Spinal cord (tissue), 10 donors: Measurements from ENCODE around the gene PAM. TPM values are rescaled to one million over a fixed set of nuclear protein-coding genes. Genes with fewer than 3 reads are reported as not detected.
"Not testable (repeated sequence)": the region's sequence is repeated elsewhere in the genome, so short reads cannot be mapped to it uniquely, and the experiment has no call there.

Source experiments
- DNase-seq, 6 donors: peaks; one replicate each; pipeline versions ENCODE4 v3.0.0 to v3.0.0-alpha.2; 2013 to 2015; ENCODE audit warnings: low spot score in 6 of 6, low read depth in 4 of 6
- H3K27ac ChIP-seq: one replicate; pipeline ENCODE4 v1.5.1; 2013; ENCODE audit warnings: low read depth, low read length, control low read depth
- H3K27me3 ChIP-seq: one replicate; pipeline ENCODE4 v1.6.1; 2013; ENCODE audit warnings: low read length; ENCODE audit not compliant: control insufficient read depth, insufficient read depth
- H3K36me3 ChIP-seq: one replicate; pipeline ENCODE4 v1.6.1; 2013; ENCODE audit warnings: low read length; ENCODE audit not compliant: control insufficient read depth, insufficient read depth
- H3K4me1 ChIP-seq: one replicate; pipeline ENCODE4 v1.6.1; 2013; ENCODE audit warnings: low read length; ENCODE audit not compliant: control insufficient read depth, insufficient read depth
- H3K4me3 ChIP-seq: one replicate; pipeline ENCODE4 v1.5.1; 2013; ENCODE audit warnings: low read depth, low read length, control low read depth
- H3K9me3 ChIP-seq: one replicate; pipeline ENCODE4 v1.6.1; 2013; ENCODE audit warnings: low read length; ENCODE audit not compliant: control insufficient read depth, insufficient read depth
- WGBS: methylation state at CpG from one replicate; pipeline ENCODE4 v1.1.5; 2013; ENCODE audit warnings: missing lambda C conversion rate; ENCODE audit not compliant: insufficient coverage; 5-methylcytosine and 5-hydroxymethylcytosine counted together
- polyA plus RNA-seq, 2 donors: library from polyadenylated mRNA; unstranded; fragments of 120-200 nt; gene quantifications; one replicate each; pipeline ENCODE4 v1.2.1, GENCODE V29; 2013; ENCODE audit not compliant: insufficient read length in 2 of 2
- total RNA-seq, 2 donors: library from RNA; depleted of rRNA in 1 of 2; stranded (reverse); fragments of 120-200 nt in 1 of 2; fragments of >200 nt in 1 of 2; gene quantifications; one replicate each; pipeline versions ENCODE4 v1.2.3 to v1.2.4, GENCODE V29; 2013 to 2014
- donor health status: healthy.

The PAM gene
- total and polyA plus RNA-seq, 4 donors: 127 to 201 (median 172) TPM

DNA sequence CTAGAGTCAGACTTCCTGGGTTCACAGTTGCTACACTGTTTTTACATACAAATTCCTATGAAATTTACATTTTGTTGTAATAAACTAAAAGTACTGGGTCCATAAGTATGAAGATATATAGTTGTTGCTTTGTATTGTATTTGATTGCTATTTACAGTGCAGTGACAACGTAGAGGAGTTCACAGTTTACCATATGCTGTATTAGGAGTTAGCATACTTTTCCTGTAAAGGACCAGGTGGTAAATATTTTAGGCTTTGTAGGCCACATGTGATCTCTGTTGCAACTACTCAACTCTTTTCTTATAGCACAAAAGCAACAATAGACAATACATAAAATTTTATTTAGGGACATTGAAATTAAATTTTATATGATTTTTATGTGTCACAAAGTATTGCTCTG, 18.0 kb downstream of the PAM start:
- no CpG with 5 or more reads among the region's 1 CpG for WGBS
- no peaks in the 10 kb centered on the region for H3K27me3 ChIP-seq
- H3K9me3 ChIP-seq: peaks cover 2% of the 10 kb centered on the region
- DNase-seq: no peak
- H3K4me3 ChIP-seq: no peak overlapping the region
- no peaks in the 10 kb centered on the region for H3K4me1 ChIP-seq
- no peaks in the 10 kb centered on the region for H3K36me3 ChIP-seq
- no peak overlapping the region for H3K27ac ChIP-seq

DNA sequence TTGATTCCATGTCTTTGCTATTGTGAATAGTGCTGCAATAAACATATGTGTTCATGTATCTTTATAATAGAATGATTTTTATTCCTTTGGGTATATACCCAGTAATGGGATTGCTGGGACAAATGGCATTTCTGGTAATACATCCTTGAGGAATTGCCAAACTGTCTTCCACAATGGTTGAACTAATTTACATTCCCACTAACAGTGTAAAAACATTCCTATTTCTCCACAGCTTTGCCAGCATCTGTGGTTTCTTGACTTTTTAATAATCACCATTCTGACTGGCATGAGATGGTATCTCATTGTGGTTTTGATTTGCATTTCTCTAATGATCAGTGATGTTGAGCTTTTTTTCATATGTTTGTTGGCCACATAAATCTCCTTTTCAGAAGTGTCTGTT, 20.7 kb downstream of the PAM start:
- H3K27ac ChIP-seq, H3K36me3 ChIP-seq, DNase-seq: not testable (repeated sequence)

DNA sequence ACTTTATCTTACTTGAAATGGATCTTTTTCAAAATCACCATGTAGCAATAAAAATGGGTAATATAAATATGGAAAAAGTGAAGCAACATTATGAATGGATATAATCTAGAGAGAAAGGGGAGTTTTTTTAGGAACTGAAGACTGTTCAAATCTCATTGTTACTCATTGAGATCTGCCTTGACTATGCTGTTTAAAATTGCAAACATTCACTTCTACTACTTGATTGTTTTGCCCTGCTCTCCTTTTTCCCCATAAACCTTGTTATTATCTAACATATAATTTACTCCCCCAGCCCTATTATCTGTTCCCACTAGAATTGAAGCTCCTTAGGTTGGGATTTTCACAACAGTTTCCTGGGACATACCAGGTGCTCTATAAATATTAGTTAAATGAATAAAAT, 22.0 kb downstream of the PAM start:
- no peaks in the 10 kb centered on the region for H3K4me1 ChIP-seq
- no peak overlapping the region for H3K4me3 ChIP-seq
- no peak for DNase-seq
- no peaks in the 10 kb centered on the region for H3K27me3 ChIP-seq
- peaks cover 2% of the 10 kb centered on the region for H3K9me3 ChIP-seq
- H3K27ac ChIP-seq: no peak overlapping the region
- H3K36me3 ChIP-seq: no peaks in the 10 kb centered on the region

More for the DNA sequence above, 20.7 kb downstream of the PAM start:
- H3K9me3 ChIP-seq, H3K27me3 ChIP-seq, H3K4me3 ChIP-seq, H3K4me1 ChIP-seq: not testable (repeated sequence)

DNA sequence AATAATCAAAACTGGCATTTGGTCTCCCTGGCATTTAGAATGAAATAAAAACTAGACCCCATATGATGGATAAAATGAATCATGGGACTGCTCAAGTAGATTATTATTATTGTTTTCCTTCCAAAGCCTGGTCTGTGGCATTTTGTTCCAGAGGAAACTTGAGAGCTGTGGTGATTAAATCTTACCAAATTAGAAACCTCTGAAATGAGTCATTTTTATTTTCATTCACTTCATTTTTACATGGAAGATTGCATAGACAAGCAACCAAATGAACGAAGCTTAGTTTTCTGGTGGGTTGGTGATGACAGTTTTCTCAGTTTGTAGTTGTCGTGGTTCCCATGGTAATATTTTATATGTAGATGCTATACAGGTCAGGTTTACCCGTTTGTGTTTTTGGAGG, 23.4 kb downstream of the PAM start:
- 88% methylated on average over 2 of the region's 3 CpGs for WGBS

DNA sequence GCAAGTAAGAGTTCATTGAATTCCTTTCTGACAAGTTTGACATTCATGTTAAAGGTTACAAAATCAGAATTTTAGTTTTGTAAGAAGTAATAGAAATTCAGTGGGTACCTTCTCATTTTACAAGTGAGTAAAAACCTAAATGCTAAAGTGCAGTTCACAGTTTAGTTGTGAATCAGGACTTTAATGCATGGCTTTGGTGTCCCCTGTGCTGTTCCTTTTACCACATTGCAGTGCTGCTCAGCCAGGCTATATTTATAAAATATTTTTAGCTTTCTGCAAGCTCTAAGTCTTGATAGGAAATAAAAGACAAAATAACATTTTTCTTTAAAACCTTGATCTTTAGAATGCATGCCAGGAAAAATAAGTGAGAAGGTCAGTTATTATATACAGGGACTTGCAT, 26.3 kb downstream of the PAM start:
- Histone ChIP-seq H3K4me1 (no peaks in the 10 kb centered on the region), H3K4me3 (no peak overlapping the region), H3K27me3 (no peaks in the 10 kb centered on the region), H3K9me3 (peaks cover 2% of the 10 kb centered on the region), H3K36me3 (no peaks in the 10 kb centered on the region), H3K27ac (no peak overlapping the region)
- DNase-seq: no peak

More for the DNA sequence above, 23.4 kb downstream of the PAM start:
- Histone ChIP-seq H3K27me3 (no peaks in the 10 kb centered on the region), H3K4me3 (no peak overlapping the region), H3K27ac (no peak overlapping the region), H3K9me3 (peaks cover 2% of the 10 kb centered on the region), H3K4me1 (no peaks in the 10 kb centered on the region), H3K36me3 (no peaks in the 10 kb centered on the region)
- DNase-seq: no peak

DNA sequence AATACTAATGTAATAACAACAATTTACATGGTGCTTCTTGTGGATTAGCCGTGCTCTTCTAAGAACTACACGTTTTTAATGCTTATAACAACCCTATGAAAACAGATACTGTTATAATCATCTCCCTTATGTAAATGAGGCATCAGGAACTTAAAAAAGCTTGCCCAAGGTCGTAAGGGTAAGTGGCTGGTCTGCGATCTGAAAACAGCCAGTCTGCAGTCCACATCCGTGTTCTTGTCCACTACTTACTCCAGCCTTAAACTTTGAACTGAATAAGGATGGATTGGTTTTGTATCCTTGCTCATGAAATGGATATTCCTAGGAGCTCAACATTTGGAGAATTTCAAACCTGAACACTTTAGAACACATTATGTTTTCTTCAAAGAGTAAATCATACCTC, 26.7 kb downstream of the PAM start:
- H3K4me3 ChIP-seq: no peak overlapping the region

DNA sequence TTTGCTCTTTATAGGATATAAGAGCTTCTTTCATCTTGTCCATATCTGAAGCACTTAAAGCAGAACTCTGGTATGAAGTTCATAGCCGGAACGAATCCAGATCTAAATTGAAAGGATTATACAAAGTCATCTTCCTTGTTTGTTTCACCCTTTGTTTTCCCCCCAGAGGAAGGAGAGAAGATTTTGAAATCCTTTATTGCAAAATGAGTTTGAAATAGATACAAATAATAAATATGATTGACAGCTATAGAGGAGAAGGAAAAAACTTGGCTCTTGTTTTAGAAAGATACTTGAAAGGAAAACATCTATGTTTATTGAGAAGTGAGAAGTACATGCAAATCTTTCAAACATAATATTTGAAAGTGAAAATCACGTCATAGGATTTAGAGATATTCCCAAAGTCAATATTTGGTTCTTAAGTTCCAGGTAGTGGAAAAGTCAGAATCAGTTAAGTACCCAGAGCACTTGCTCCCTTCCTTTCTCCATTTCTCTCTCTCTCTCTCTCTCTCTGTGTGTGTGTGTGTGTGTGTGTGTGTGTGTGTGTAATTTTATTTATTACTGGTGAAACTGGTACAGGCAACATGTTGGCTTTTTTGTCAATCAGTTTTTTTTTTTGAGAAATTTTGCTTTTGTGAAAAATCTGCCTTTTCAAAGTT, 27.2 kb downstream of the PAM start:
- DNase-seq: no peak
- Histone ChIP-seq H3K27me3 (no peaks in the 10 kb centered on the region), H3K27ac (no peak overlapping the region), H3K4me3 (no peak overlapping the region), H3K9me3 (no peaks in the 10 kb centered on the region), H3K36me3 (no peaks in the 10 kb centered on the region), H3K4me1 (no peaks in the 10 kb centered on the region)
- WGBS: no CpG with 5 or more reads among the region's 3 CpGs

More for the DNA sequence above, 26.7 kb downstream of the PAM start:
- Histone ChIP-seq H3K36me3 (no peaks in the 10 kb centered on the region), H3K9me3 (no peaks in the 10 kb centered on the region), H3K27ac (no peak overlapping the region), H3K4me1 (no peaks in the 10 kb centered on the region), H3K27me3 (no peaks in the 10 kb centered on the region)
- WGBS: no CpG with 5 or more reads among the region's 5 CpGs
- no peak for DNase-seq

DNA sequence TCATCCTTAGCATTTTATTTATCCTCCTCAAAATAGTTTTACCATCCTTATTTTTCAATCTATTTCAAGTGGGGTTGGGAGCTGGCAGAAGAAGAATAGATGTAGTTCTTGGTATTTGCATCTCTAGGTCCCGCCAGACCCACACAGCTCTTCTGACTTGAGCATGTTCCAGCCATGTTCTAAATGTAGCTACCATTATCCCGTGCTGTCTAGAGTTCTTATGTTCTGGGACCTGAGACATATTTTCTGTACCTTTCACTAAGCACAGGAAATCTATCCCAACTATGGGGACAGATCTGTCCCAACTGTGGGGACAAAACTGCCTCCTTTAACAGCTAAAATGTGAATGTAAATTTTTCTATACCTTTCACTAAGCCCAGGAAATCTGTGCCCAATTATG, 32.0 kb downstream of the PAM start:
- Histone ChIP-seq H3K9me3 (no peaks in the 10 kb centered on the region), H3K4me1 (no peaks in the 10 kb centered on the region), H3K27me3 (no peaks in the 10 kb centered on the region), H3K36me3 (no peaks in the 10 kb centered on the region), H3K4me3 (no peak overlapping the region), H3K27ac (no peak overlapping the region)
- WGBS: 100% methylated on average over 1 of the region's 2 CpGs
- DNase-seq: no peak

DNA sequence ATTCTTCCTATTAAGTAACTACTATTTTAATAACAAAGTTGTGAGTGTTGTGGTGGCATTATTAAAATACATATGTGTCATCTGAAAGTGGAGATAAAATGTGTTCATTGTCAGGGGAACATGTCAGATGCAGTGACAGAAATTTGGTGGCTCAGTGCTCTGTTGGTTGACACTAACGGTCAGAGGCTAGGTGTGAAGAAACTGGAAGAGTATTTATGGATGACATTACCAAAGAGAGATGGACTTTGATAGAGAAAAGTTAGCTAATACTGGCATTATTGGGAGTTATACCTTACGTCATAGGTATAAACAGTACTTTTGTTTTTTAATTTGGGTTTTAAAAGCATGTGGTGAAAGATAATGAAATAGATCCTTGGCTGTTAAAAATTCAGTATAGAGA, 33.7 kb downstream of the PAM start:
- H3K4me3 ChIP-seq: no peak overlapping the region
- no peaks in the 10 kb centered on the region for H3K36me3 ChIP-seq
- H3K27me3 ChIP-seq: no peaks in the 10 kb centered on the region
- H3K4me1 ChIP-seq: no peaks in the 10 kb centered on the region
- no peaks in the 10 kb centered on the region for H3K9me3 ChIP-seq
- no peak overlapping the region for H3K27ac ChIP-seq
- DNase-seq: no peak
- 77% methylated on average over 1 of the region's 2 CpGs for WGBS

DNA sequence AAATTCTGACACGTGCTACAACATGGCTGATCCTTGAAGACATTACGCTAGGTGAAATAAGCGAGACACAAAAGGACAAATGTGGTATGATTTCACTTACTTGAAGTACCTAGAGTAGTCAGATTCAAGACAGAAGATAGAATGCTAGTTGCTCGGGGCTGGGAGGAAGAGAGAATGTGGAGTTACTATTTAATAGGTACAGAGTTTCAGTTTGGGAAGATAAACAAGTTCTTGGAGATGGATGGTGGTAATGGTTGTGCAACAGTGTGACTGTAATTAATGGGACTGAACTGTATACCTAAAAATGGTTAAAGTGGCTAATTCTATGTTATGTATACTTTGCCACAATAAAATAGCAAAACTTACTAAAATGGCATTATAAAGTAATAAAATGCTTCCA, 34.4 kb downstream of the PAM start:
- no peak overlapping the region for H3K4me3 ChIP-seq
- H3K4me1 ChIP-seq: no peaks in the 10 kb centered on the region
- WGBS: 95% methylated on average over 3 of the region's 4 CpGs
- no peak for DNase-seq
- H3K9me3 ChIP-seq: no peaks in the 10 kb centered on the region
- no peaks in the 10 kb centered on the region for H3K36me3 ChIP-seq
- H3K27ac ChIP-seq: no peak overlapping the region
- no peaks in the 10 kb centered on the region for H3K27me3 ChIP-seq
